ENCODE data around the gene PRSS53.
"Not testable (repeated sequence)": the region's sequence is repeated elsewhere in the genome, so short reads cannot be mapped to it uniquely, and the experiment has no call there.

The PRSS53 gene

GRCh38 chr16:31100876-31101641, 12.3 kb upstream of the PRSS53 start:
- DNase-seq; in situ Hi-C loops (cut with HindIII; ENCODE audit: low pct_ligation_motif_present, low pct_unique_long_range_greater_than_20kb, low sequenced_read_pairs): not testable (repeated sequence)

GRCh38 chr16:31099860-31100638, 11.3 kb upstream of the PRSS53 start:
- DNase-seq: no peak
- in situ Hi-C loops (cut with HindIII; ENCODE audit: low pct_ligation_motif_present, low pct_unique_long_range_greater_than_20kb, low sequenced_read_pairs): no loop called here

GRCh38 chr16:31094424-31095120, 5.8 kb upstream of the PRSS53 start, which contains the start of gene VKORC1:
Gene VKORC1, minus strand, starts transcription at chr16:31094797. Its CDS starts 68 bp downstream, at chr16:31094729.
- in situ Hi-C loops (cut with HindIII; ENCODE audit: low pct_ligation_motif_present, low pct_unique_long_range_greater_than_20kb, low sequenced_read_pairs): no loop called here
- peak; percentile 100 for DNase-seq

GRCh38 chr16:31094088-31094423, 5.3 kb upstream of the PRSS53 start:
- in situ Hi-C loops (cut with HindIII; ENCODE audit: low pct_ligation_motif_present, low pct_unique_long_range_greater_than_20kb, low sequenced_read_pairs): no loop called here
- DNase-seq: no peak

- in situ Hi-C loops (cut with HindIII; ENCODE audit: low pct_ligation_motif_present, low pct_unique_long_range_greater_than_20kb, low sequenced_read_pairs): no loop called here
- peak; percentile 46 for DNase-seq
Observed at GRCh38 chr16:31093132-31093703, 4.5 kb upstream of the PRSS53 start.

GRCh38 chr16:31092330-31092729, 3.6 kb upstream of the PRSS53 start:
- no peak for DNase-seq
- in situ Hi-C loops (cut with HindIII; ENCODE audit: low pct_ligation_motif_present, low pct_unique_long_range_greater_than_20kb, low sequenced_read_pairs): no loop called here

- in situ Hi-C loops (cut with HindIII; ENCODE audit: low pct_ligation_motif_present, low pct_unique_long_range_greater_than_20kb, low sequenced_read_pairs): no loop called here
- DNase-seq: peak; percentile 47
Observed at GRCh38 chr16:31090540-31090939, 1.8 kb upstream of the PRSS53 start.

GRCh38 chr16:31089199-31089598, 456 bp upstream of the PRSS53 start:
- in situ Hi-C loops (cut with HindIII; ENCODE audit: low pct_ligation_motif_present, low pct_unique_long_range_greater_than_20kb, low sequenced_read_pairs): no loop called here

GRCh38 chr16:31087971-31088370, 772 bp downstream of the PRSS53 start:
- no peak for DNase-seq
- in situ Hi-C loops (cut with HindIII; ENCODE audit: low pct_ligation_motif_present, low pct_unique_long_range_greater_than_20kb, low sequenced_read_pairs): no loop called here

More at GRCh38 chr16:31089199-31089598, 456 bp upstream of the PRSS53 start:
- no peak for DNase-seq

- DNase-seq: no peak
- in situ Hi-C loops (cut with HindIII; ENCODE audit: low pct_ligation_motif_present, low pct_unique_long_range_greater_than_20kb, low sequenced_read_pairs): no loop called here
Observed at GRCh38 chr16:31087481-31087880, 1.3 kb downstream of the PRSS53 start.

- in situ Hi-C loops (cut with HindIII; ENCODE audit: low pct_ligation_motif_present, low pct_unique_long_range_greater_than_20kb, low sequenced_read_pairs): no loop called here
- no peak for DNase-seq
Observed at GRCh38 chr16:31086629-31086906, 2.2 kb downstream of the PRSS53 start.

GRCh38 chr16:31085873-31086628, 2.7 kb downstream of the PRSS53 start:
- in situ Hi-C loops (cut with HindIII; ENCODE audit: low pct_ligation_motif_present, low pct_unique_long_range_greater_than_20kb, low sequenced_read_pairs): no loop called here
- no peak for DNase-seq

GRCh38 chr16:31085411-31085810, 3.3 kb downstream of the PRSS53 start:
- no peak for DNase-seq
- in situ Hi-C loops (cut with HindIII; ENCODE audit: low pct_ligation_motif_present, low pct_unique_long_range_greater_than_20kb, low sequenced_read_pairs): no loop called here

- DNase-seq: no peak
- in situ Hi-C loops (cut with HindIII; ENCODE audit: low pct_ligation_motif_present, low pct_unique_long_range_greater_than_20kb, low sequenced_read_pairs): no loop called here
Observed at GRCh38 chr16:31084584-31085302, 4.0 kb downstream of the PRSS53 start.

GRCh38 chr16:31083981-31084380, 4.8 kb downstream of the PRSS53 start:
- in situ Hi-C loops (cut with HindIII; ENCODE audit: low pct_ligation_motif_present, low pct_unique_long_range_greater_than_20kb, low sequenced_read_pairs): no loop called here
- DNase-seq: no peak

- in situ Hi-C loops (cut with HindIII; ENCODE audit: low pct_ligation_motif_present, low pct_unique_long_range_greater_than_20kb, low sequenced_read_pairs): no loop called here
- no peak for DNase-seq
Observed at GRCh38 chr16:31083556-31083955, 5.2 kb downstream of the PRSS53 start.

- in situ Hi-C loops (cut with HindIII; ENCODE audit: low pct_ligation_motif_present, low pct_unique_long_range_greater_than_20kb, low sequenced_read_pairs): no loop called here
- DNase-seq: no peak
Observed at GRCh38 chr16:31083081-31083480, 5.7 kb downstream of the PRSS53 start.
